GM12873 (cell line): ENCODE results near the gene RAP2A.

Experiments used
- TF ChIP-seq, protein P1 (sequence below): IDR thresholded peaks from 2 replicates; pipeline ENCODE4 v1.5.1; 2012; ENCODE audit warnings: low read depth, mild to moderate bottlenecking, moderate library complexity, low read length, control low read depth; ENCODE audit not compliant: insufficient read depth; ENCODE audit errors: missing control alignments

Gene RAP2A

GRCh38 chr13:97490702-97491307 is 56.8 kb downstream of the RAP2A start:
- TF ChIP-seq, protein P1, sequence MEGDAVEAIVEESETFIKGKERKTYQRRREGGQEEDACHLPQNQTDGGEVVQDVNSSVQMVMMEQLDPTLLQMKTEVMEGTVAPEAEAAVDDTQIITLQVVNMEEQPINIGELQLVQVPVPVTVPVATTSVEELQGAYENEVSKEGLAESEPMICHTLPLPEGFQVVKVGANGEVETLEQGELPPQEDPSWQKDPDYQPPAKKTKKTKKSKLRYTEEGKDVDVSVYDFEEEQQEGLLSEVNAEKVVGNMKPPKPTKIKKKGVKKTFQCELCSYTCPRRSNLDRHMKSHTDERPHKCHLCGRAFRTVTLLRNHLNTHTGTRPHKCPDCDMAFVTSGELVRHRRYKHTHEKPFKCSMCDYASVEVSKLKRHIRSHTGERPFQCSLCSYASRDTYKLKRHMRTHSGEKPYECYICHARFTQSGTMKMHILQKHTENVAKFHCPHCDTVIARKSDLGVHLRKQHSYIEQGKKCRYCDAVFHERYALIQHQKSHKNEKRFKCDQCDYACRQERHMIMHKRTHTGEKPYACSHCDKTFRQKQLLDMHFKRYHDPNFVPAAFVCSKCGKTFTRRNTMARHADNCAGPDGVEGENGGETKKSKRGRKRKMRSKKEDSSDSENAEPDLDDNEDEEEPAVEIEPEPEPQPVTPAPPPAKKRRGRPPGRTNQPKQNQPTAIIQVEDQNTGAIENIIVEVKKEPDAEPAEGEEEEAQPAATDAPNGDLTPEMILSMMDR: no peak

- TF ChIP-seq, protein P1: no peak
Measured at GRCh38 chr13:97491452-97491851, 57.5 kb downstream of the RAP2A start.

DNA sequence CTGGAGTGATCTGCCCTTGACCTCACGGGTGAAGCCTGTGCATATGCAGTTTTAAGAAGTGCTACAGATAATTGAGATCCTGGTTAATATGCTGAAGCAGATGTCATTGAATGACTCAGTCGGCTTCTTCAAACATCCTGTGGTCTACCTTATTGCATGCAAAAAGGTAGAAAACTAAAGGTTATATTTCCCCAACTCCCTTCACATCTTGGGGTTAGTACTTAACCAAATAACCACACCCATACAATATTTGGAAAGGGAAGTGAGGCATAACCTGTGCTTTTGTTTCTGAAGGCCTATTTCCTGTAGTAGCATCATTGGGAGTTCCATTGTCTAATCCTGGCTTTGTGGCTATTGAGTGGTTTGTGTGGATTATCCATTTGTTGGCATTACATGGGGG is 58.3 kb downstream of the RAP2A start:
- TF ChIP-seq, protein P1: no peak

GRCh38 chr13:97492684-97493371 is 58.9 kb downstream of the RAP2A start:
- TF ChIP-seq, protein P1: no peak

GRCh38 chr13:97493456-97493855 is 59.5 kb downstream of the RAP2A start:
- TF ChIP-seq, protein P1: no peak

DNA sequence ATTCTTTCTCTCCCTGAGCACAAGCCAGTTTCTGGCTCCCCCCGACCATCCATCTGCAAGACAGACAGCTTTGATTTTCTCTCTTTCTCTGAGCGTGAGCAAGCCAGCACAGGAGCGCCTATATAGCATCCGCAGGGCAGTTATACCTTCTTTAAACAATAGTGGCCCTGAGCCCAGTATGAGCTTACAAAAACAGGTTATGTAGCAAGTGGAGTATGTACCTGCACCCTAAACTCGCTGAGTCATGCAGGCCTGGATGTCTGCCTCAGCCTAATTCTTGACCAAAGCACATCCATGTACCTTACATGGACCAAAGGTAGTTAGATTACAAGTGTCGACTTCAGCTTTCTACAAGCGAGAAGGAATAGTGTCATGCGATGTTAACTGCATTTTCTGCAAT is 61.7 kb downstream of the RAP2A start:
- TF ChIP-seq, protein P1: no peak

- TF ChIP-seq, protein P1: no peak
Measured at GRCh38 chr13:97496511-97496910, 62.5 kb downstream of the RAP2A start.
